B cell (primary cell): Measurements from ENCODE around the gene RBM17. TPM values are rescaled to one million over a fixed set of nuclear protein-coding genes. Genes with fewer than 3 reads are reported as not detected.

ENCODE experiments used
- ATAC-seq: fragments of 200-7000 bp; cut with Tn5 transposase; one replicate; pipeline ENCODE4 v1.10.0; 2021; ENCODE audit warnings: low read depth, mild to moderate bottlenecking, moderate number of reproducible peaks, moderate library complexity
- CTCF ChIA-PET: fragments of 350-600 bp; sonication (Branson Sonifier 250); formaldehyde crosslinking; loops from one replicate; lab custom pipeline; 2021; ENCODE audit warnings: antibody characterized with exemption, inconsistent platforms; lab: Charles Lee
- POLR2A ChIA-PET: fragments of 350-600 bp; sonication (Branson Sonifier 250); formaldehyde crosslinking; loops from one replicate; lab custom pipeline; 2021; ENCODE audit warnings: antibody characterized with exemption; lab: Charles Lee
- DNase-seq: peaks from one replicate; pipeline ENCODE4 v3.0.0; 2013
- H2AFZ ChIP-seq: 2 replicates; pipeline ENCODE4 v1.6.1; 2012; ENCODE audit warnings: mild to moderate bottlenecking, low read depth, low read length; ENCODE audit not compliant: insufficient read depth, poor library complexity, severe bottlenecking
- H3K27ac ChIP-seq, 2 donors: 1 replicate in 1 of 2; 2 replicates in 1 of 2; pipeline ENCODE4 v1.5.1; 2012 to 2013; ENCODE audit warnings: low read length in 2 of 2, mild to moderate bottlenecking in 2 of 2, moderate library complexity in 1 of 2
- H3K27me3 ChIP-seq, 4 experiments: fragments of 200-600 bp in 1 of 4; sonication (generic) in 1 of 4; replicated peaks in 1 of 4; 1 replicate in 2 of 4; 2 replicates in 2 of 4; pipeline versions ENCODE4 v1.6.1 to v1.7.0; 2013 to 2016; ENCODE audit warnings: low read length in 3 of 4, mild to moderate bottlenecking in 2 of 4, mixed read lengths in 1 of 4, moderate library complexity in 1 of 4; ENCODE audit not compliant: insufficient read depth in 4 of 4, control insufficient read depth in 3 of 4; ENCODE audit errors: control extremely low read depth in 1 of 4
- H3K36me3 ChIP-seq, 2 experiments: replicated peaks in 1 of 2; 1 replicate in 1 of 2; 2 replicates in 1 of 2; pipeline versions ENCODE4 v1.6.1 to v1.7.1; 2013; ENCODE audit warnings: low read length in 1 of 2; ENCODE audit not compliant: insufficient read depth in 2 of 2, control insufficient read depth in 1 of 2; ENCODE audit errors: control extremely low read depth in 1 of 2, extremely low read depth in 1 of 2
- H3K4me1 ChIP-seq, 2 donors: fragments of 200-600 bp in 1 of 2; sonication (generic) in 1 of 2; 1 replicate in 1 of 2; 2 replicates in 1 of 2; pipeline versions ENCODE4 v1.5.1 to v1.6.1; 2013 to 2017; ENCODE audit warnings: low read length in 2 of 2; ENCODE audit not compliant: control insufficient read depth in 2 of 2, insufficient read depth in 2 of 2
- H3K4me2 ChIP-seq: replicated peaks from 2 replicates; pipeline ENCODE3; 2012; ENCODE audit warnings: mild to moderate bottlenecking, low read depth, low read length; ENCODE audit not compliant: poor library complexity, severe bottlenecking
- H3K4me3 ChIP-seq, 5 experiments: fragments of 200-600 bp in 1 of 5; sonication (generic) in 1 of 5; 1 replicate in 3 of 5; 2 replicates in 2 of 5; pipeline versions ENCODE4 v1.5.1 to v1.7.0; 2011 to 2016; ENCODE audit warnings: low read length in 4 of 5, mild to moderate bottlenecking in 4 of 5, low read depth in 2 of 5, control low read depth in 1 of 5, moderate library complexity in 1 of 5; ENCODE audit not compliant: insufficient read depth in 1 of 5; ENCODE audit errors: control extremely low read depth in 1 of 5, extremely low read depth in 1 of 5
- H3K79me2 ChIP-seq: fragments of 200-600 bp; sonication (generic); one replicate; pipeline ENCODE4 v1.6.0; 2016; ENCODE audit warnings: low read length; ENCODE audit not compliant: control insufficient read depth, insufficient read depth
- H3K9ac ChIP-seq: fragments of 200-600 bp; sonication (generic); 2 replicates; pipeline ENCODE4 v1.6.1; 2017; ENCODE audit warnings: mild to moderate bottlenecking, low read length, moderate library complexity
- H3K9me3 ChIP-seq, 3 donors: one replicate each; pipeline versions ENCODE4 v1.6.1 to v1.7.1; 2013; ENCODE audit warnings: low read length in 2 of 3; ENCODE audit not compliant: control insufficient read depth in 2 of 3, insufficient read depth in 1 of 3; ENCODE audit errors: control extremely low read depth in 1 of 3
- H4K20me1 ChIP-seq: 2 replicates; pipeline ENCODE4 v1.6.0; 2012; ENCODE audit warnings: mild to moderate bottlenecking, low read length; ENCODE audit not compliant: insufficient read depth, control insufficient read depth, poor library complexity, severe bottlenecking
- H3K27ac Mint-ChIP-seq: one replicate; pipeline ENCODE4 v1.8.0; 2021; ENCODE audit warnings: mixed read lengths
- H3K27me3 Mint-ChIP-seq: one replicate; pipeline ENCODE4 v1.8.0; 2021; ENCODE audit warnings: mixed read lengths
- H3K4me1 Mint-ChIP-seq: one replicate; pipeline ENCODE4 v1.8.0; 2021; ENCODE audit warnings: mixed read lengths
- H3K4me3 Mint-ChIP-seq: one replicate; pipeline ENCODE4 v1.8.0; 2021; ENCODE audit warnings: mixed read lengths
- H3K9me3 Mint-ChIP-seq: one replicate; pipeline ENCODE4 v1.8.0; 2022; ENCODE audit warnings: mixed read lengths; ENCODE audit not compliant: insufficient read depth
- CTCF ChIP-seq: fragments of 200-600 bp; IDR thresholded peaks from one replicate; pipeline ENCODE4 v1.8.0; 2022; ENCODE audit warnings: antibody characterized with exemption, mild to moderate bottlenecking
- EZH2 ChIP-seq: IDR thresholded peaks from 2 replicates; pipeline ENCODE4 v1.6.1; 2012; ENCODE audit warnings: borderline replicate concordance, low read depth, mild to moderate bottlenecking, moderate library complexity, low read length; ENCODE audit not compliant: insufficient read depth, poor library complexity, severe bottlenecking
- WGBS: methylation state at CpG from one replicate; pipeline ENCODE4 v1.1.5; 2013; ENCODE audit warnings: missing lambda C conversion rate; ENCODE audit not compliant: insufficient coverage; 5-methylcytosine and 5-hydroxymethylcytosine counted together
- intact Hi-C: fragments of 100-400 bp; cut with micrococcal nuclease; formaldehyde crosslinking; loops from one replicate; pipeline ENCODE4 v1.10.0; 2022
- polyA plus RNA-seq: library from polyadenylated mRNA; depleted of rRNA; stranded (reverse); fragments of >200 nt; gene quantifications from 2 replicates; pipeline ENCODE4 v1.2.3, GENCODE V29; 2012
- total RNA-seq, 2 donors: library from RNA; stranded (reverse); fragments of 120-200 nt in 1 of 2; gene quantifications; 1 replicate in 1 of 2; 2 replicates in 1 of 2; pipeline versions ENCODE4 v1.2.3 to v1.2.4, GENCODE V29; 2013 to 2022

Gene RBM17
- total and polyA plus RNA-seq, 2 donors (not counting 1 experiment from before 2014, with no cell fraction given), result 34.7 to 168 TPM

GRCh38 chr10:6164271-6165095 is 75.6 kb downstream of the RBM17 start:
- Mint-ChIP-seq H3K27ac (peak overlapping the region; percentile 98), H3K4me1 (peaks cover 43% of the 10 kb centered on the region), H3K4me3 (peak overlapping the region; percentile 97), H3K27me3 (no peaks in the 10 kb centered on the region), H3K9me3 (no peaks in the 10 kb centered on the region)
- intact Hi-C loops, result loop anchor here (2.0 to 10.0 kb wide), 2 partner anchors 236 to 480 kb away; partner anchors contain the start of gene TASOR2
- CTCF ChIA-PET, result interaction anchor here (2.8 to 2.9 kb wide), 2 partner anchors 38 to 236 kb away, joined by 16 to 22 read pairs; partner anchors contain the start of gene PFKFB3
- 38% methylated on average over 14 of the region's 16 CpGs for WGBS
- Histone ChIP-seq H3K4me3 (peak overlapping the region; percentile 48 to 84 (median 70)), H3K36me3 (peaks cover 5 to 7% of the 10 kb centered on the region in 2 experiments), H3K9ac (peak overlapping the region; percentile 87), H3K9me3 (no peaks in the 10 kb centered on the region), H3K4me1 (peaks cover 16 to 19% of the 10 kb centered on the region in 2 donors), H3K27me3 (no peaks in the 10 kb centered on the region), H4K20me1 (peaks cover 44% of the 10 kb centered on the region), H3K27ac (peak overlapping the region; percentile 89 to 96), H3K4me2 (peak overlapping the region; percentile 98), H2AFZ (peak overlapping the region; percentile 94), H3K79me2 (peaks cover 64% of the 10 kb centered on the region)
- ATAC-seq (no peak), DNase-seq (no peak)
- POLR2A ChIA-PET, result interaction anchor here (0.6 to 1.5 kb wide), 4 partner anchors 13 to 43 kb away, joined by 4 to 6 read pairs (median 6); partner anchors contain the start of gene PFKFB3
- TF ChIP-seq CTCF (no peak), EZH2 (no peak)
